Measurements from ENCODE around the gene CLN6. TPM values are rescaled to one million over a fixed set of nuclear protein-coding genes. Genes with fewer than 3 reads are reported as not detected.

Gene CLN6
- total RNA-seq, 2 experiments from 2014 or later = 60.2 to 117 TPM

- peaks cover 68% of the 10 kb centered on the region for H3K36me3 ChIP-seq (ENCODE audit: insufficient read depth, low read length)
- intact Hi-C loops (cut with micrococcal nuclease; ENCODE audit: unreplicated experiment) = no loop called here
- no peaks in the 10 kb centered on the region for H4K20me1 ChIP-seq (ENCODE audit: insufficient read depth, low read length)
- BruUV-seq (replicated peaks) = no TSS peak
- H3K9me2 ChIP-seq (ENCODE audit: insufficient read depth, low read length) = no peaks in the 10 kb centered on the region
- no peak for DNase-seq (ENCODE audit: low spot score)
- H3K9me3 ChIP-seq (ENCODE audit: low read length) = peaks cover 8% of the 10 kb centered on the region; the same call in 1 of the 2 replicates
- H3K4me2 ChIP-seq (ENCODE audit: low read length) = no peak overlapping the region
- peaks cover 76% of the 10 kb centered on the region for H3K79me2 ChIP-seq (ENCODE audit: insufficient read depth, low read depth, low read length)
- TF ChIP-seq EZH2phosphoT487 (IDR thresholded peaks at IDR 0.05; ENCODE audit: borderline replicate concordance, low read depth, low read length) = no peak
- TF ChIP-seq CTCF (conservative IDR thresholded peaks at IDR 0.05; ENCODE audit: low read length) = no peak
- peaks cover 21% of the 10 kb centered on the region for H3K4me1 ChIP-seq (ENCODE audit: insufficient read depth, low read length, poor library complexity, severe bottlenecking)
- H3K27ac ChIP-seq (ENCODE audit: low read depth, low read length, poor library complexity, severe bottlenecking) = no peak overlapping the region
- ChIA-PET POLR2A (interaction anchor here (0.5 kb wide), 1 partner anchor 208 kb away, joined by 3 read pairs; no protein-coding TSS in a partner anchor), CTCF (ENCODE audit: unreplicated experiment) (no interaction called here)
- no peak overlapping the region for H2AFZ ChIP-seq (ENCODE audit: low read length)
- H3K4me3 ChIP-seq (ENCODE audit: low read depth, low read length, poor library complexity, severe bottlenecking) = no peak overlapping the region
Measured at GRCh38 chr15:68220967-68221366, 8.6 kb downstream of the CLN6 start.

GRCh38 chr15:68220489-68220888 lies 9.0 kb downstream of the CLN6 start:
- ChIA-PET POLR2A (no interaction called here), CTCF (ENCODE audit: unreplicated experiment) (no interaction called here)
- Histone ChIP-seq H3K9me3 (ENCODE audit: low read length) (peaks cover 8% of the 10 kb centered on the region; the same call in 1 of the 2 replicates), H4K20me1 (ENCODE audit: insufficient read depth, low read length) (no peaks in the 10 kb centered on the region), H3K4me2 (ENCODE audit: low read length) (no peak overlapping the region), H3K4me3 (ENCODE audit: low read depth, low read length, poor library complexity, severe bottlenecking) (no peak overlapping the region), H3K27ac (ENCODE audit: low read depth, low read length, poor library complexity, severe bottlenecking) (no peak overlapping the region), H3K79me2 (ENCODE audit: insufficient read depth, low read depth, low read length) (peaks cover 76% of the 10 kb centered on the region), H3K9me2 (ENCODE audit: insufficient read depth, low read length) (no peaks in the 10 kb centered on the region), H3K36me3 (ENCODE audit: insufficient read depth, low read length) (peaks cover 73% of the 10 kb centered on the region), H2AFZ (ENCODE audit: low read length) (no peak overlapping the region), H3K4me1 (ENCODE audit: insufficient read depth, low read length, poor library complexity, severe bottlenecking) (peaks cover 16% of the 10 kb centered on the region)
- intact Hi-C loops (cut with micrococcal nuclease; ENCODE audit: unreplicated experiment) = no loop called here
- no peak for TF ChIP-seq EZH2phosphoT487 (IDR thresholded peaks at IDR 0.05; ENCODE audit: borderline replicate concordance, low read depth, low read length)
- TF ChIP-seq CTCF (conservative IDR thresholded peaks at IDR 0.05; ENCODE audit: low read length) = no peak
- BruUV-seq (replicated peaks) = no TSS peak
- no peak for DNase-seq (ENCODE audit: low spot score)

- DNase-seq (ENCODE audit: low spot score) = no peak
- ChIA-PET POLR2A (interaction anchor here (1.5 kb wide), 1 partner anchor 8 kb away, joined by 3 read pairs; no protein-coding TSS in a partner anchor), CTCF (ENCODE audit: unreplicated experiment) (no interaction called here)
- intact Hi-C loops (cut with micrococcal nuclease; ENCODE audit: unreplicated experiment) = no loop called here
- no TSS peak for BruUV-seq (replicated peaks)
- Histone ChIP-seq H3K27ac (ENCODE audit: low read depth, low read length, poor library complexity, severe bottlenecking) (no peak overlapping the region), H3K9me3 (ENCODE audit: low read length) (peaks cover 8% of the 10 kb centered on the region; the same call in 1 of the 2 replicates), H3K36me3 (ENCODE audit: insufficient read depth, low read length) (peaks cover 79% of the 10 kb centered on the region), H3K4me2 (ENCODE audit: low read length) (no peak overlapping the region), H3K4me3 (ENCODE audit: low read depth, low read length, poor library complexity, severe bottlenecking) (no peak overlapping the region), H2AFZ (ENCODE audit: low read length) (no peak overlapping the region), H3K9me2 (ENCODE audit: insufficient read depth, low read length) (no peaks in the 10 kb centered on the region), H4K20me1 (ENCODE audit: insufficient read depth, low read length) (no peaks in the 10 kb centered on the region), H3K79me2 (ENCODE audit: insufficient read depth, low read depth, low read length) (peaks cover 68% of the 10 kb centered on the region), H3K4me1 (ENCODE audit: insufficient read depth, low read length, poor library complexity, severe bottlenecking) (peaks cover 2% of the 10 kb centered on the region)
- TF ChIP-seq CTCF (conservative IDR thresholded peaks at IDR 0.05; ENCODE audit: low read length) (no peak), EZH2phosphoT487 (IDR thresholded peaks at IDR 0.05; ENCODE audit: borderline replicate concordance, low read depth, low read length) (no peak)
Measured at GRCh38 chr15:68218847-68219798, 10.4 kb downstream of the CLN6 start.
